PC-9 (cell line): ENCODE results near the gene CES2.

Experiments used
- CTCF ChIP-seq: fragments of 200-600 bp; sonication (generic); conservative IDR thresholded peaks from 2 replicates; pipeline ENCODE4 v1.6.1; 2017; ENCODE audit warnings: mixed run types, antibody characterized with exemption, mild to moderate bottlenecking, moderate library complexity
- EZH2 ChIP-seq: fragments of 200-600 bp; sonication (generic); IDR thresholded peaks from 2 replicates; pipeline ENCODE4 v1.8.0; 2017; ENCODE audit warnings: antibody characterized with exemption, low read depth

GRCh38 chr16:66898207-66898606 lies 37.1 kb upstream of the CES2 start:
- TF ChIP-seq CTCF (no peak), EZH2 (no peak)
